Thyroid gland (tissue), 4 donors: ENCODE measurements around the gene SLC29A3. TPM values are rescaled to one million over a fixed set of nuclear protein-coding genes. Genes with fewer than 3 reads are reported as not detected.

Experiments used
- DNase-seq, 2 donors: peaks; one replicate each; pipeline ENCODE4 v3.0.0-alpha.2; 2019
- H3K27ac ChIP-seq, 3 donors: fragments of 200-600 bp; sonication (generic); 1 replicate in 2 of 3; 2 replicates in 1 of 3; pipeline ENCODE4 v1.5.1; 2016 to 2019; ENCODE audit warnings: mild to moderate bottlenecking in 1 of 3, moderate library complexity in 1 of 3
- H3K27me3 ChIP-seq: fragments of 200-600 bp; sonication (generic); one replicate; pipeline ENCODE4 v1.5.1; 2019
- H3K36me3 ChIP-seq, 2 donors: fragments of 200-600 bp; sonication (generic); one replicate each; pipeline ENCODE4 v1.5.1; 2016 to 2019
- H3K4me1 ChIP-seq, 2 donors: fragments of 200-600 bp; sonication (generic); one replicate each; pipeline ENCODE4 v1.5.1; 2017 to 2019
- H3K4me3 ChIP-seq, 3 donors: fragments of 200-600 bp; sonication (generic); replicated peaks in 1 of 3; 1 replicate in 2 of 3; 2 replicates in 1 of 3; pipeline ENCODE4 v1.5.1; 2016; ENCODE audit warnings: mild to moderate bottlenecking in 1 of 3
- H3K9me3 ChIP-seq: fragments of 200-600 bp; sonication (generic); one replicate; pipeline ENCODE4 v1.5.1; 2017
- CTCF ChIP-seq, 6 experiments: fragments of 200-600 bp in 3 of 6; fragments of 450-650 bp in 3 of 6; sonication (generic) in 3 of 6; IDR thresholded peaks; one replicate each; pipeline ENCODE4 v1.5.1; 2016 to 2019; ENCODE audit warnings: antibody characterized with exemption in 6 of 6, mild to moderate bottlenecking in 2 of 6, inconsistent platforms in 1 of 6, moderate library complexity in 1 of 6
- POLR2A ChIP-seq, 2 donors: fragments of 450-650 bp; IDR thresholded peaks; one replicate each; pipeline ENCODE4 v1.6.1; 2017; ENCODE audit warnings: antibody characterized with exemption in 2 of 2, mild to moderate bottlenecking in 2 of 2, moderate library complexity in 1 of 2
- WGBS, 2 donors: methylation state at CpG; one replicate each; pipeline ENCODE4 v1.1.5; 2017; 5-methylcytosine and 5-hydroxymethylcytosine counted together
- intact Hi-C: fragments of 100-400 bp; cut with DNase I; formaldehyde crosslinking; loops from one replicate; pipeline ENCODE4 v1.15.1; 2023
- total RNA-seq, 4 donors: library from RNA; depleted of rRNA; stranded (reverse); fragments of >200 nt; gene quantifications; one replicate each; pipeline ENCODE4 v1.2.3, GENCODE V29; 2016

Gene SLC29A3
- total RNA-seq, 4 donors from 2014 or later = 5.1 to 8.2 (median 6.7) TPM

DNA sequence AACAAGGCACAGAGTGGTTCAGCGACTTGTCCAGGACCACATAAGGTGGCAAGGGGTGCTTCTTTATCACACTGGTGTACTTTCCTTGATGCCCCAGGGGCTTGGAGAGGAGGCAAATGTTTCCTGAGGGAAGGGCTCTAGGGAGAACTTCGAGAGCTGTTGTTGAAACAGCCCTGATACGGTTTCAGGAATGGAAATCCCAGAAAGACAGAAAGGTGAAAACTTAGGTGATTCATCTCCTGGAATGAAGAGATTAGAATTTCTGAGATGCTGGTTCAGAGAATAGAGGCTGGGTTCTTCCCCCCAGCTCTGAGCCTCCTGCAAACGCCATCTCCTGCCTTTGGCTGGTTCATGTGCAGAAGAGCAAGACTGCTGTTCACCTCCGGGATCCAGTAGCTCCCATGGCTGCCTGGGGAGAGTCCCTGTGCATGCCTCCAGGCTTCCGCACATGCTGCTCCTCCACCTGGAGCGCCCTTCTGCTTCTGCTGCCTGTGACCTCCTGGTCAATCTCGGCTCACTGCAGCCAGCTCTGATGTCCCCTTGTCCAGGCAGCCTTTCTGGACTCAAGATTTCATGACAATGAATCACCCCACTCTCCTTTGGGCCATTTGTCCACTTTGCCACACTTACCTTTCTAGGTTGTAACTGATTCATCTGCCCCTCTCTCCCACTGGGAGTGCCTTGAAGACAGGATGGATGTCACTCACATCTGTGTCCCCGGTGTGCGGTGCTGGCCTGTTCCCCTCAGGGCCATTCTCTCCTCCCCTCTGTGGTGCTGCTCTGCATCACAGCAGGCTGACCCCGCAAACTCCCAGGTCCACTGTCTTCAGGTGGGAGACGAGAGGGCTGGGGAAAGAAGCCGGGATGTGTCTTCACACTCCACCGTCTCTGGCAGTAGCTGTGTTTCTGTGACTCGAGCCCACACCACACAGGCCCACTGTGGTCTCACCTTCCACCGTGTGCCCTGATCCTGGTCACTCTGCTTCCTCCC lies 74.0 kb downstream of the SLC29A3 start:
- H3K9me3 ChIP-seq = no peaks in the 10 kb centered on the region
- no peak overlapping the region for H3K4me3 ChIP-seq
- H3K36me3 ChIP-seq = no peaks in the 10 kb centered on the region
- 82 to 85% methylated on average over 16 of the region's 16 CpGs for WGBS, 2 donors
- H3K27me3 ChIP-seq = peaks cover 4% of the 10 kb centered on the region
- no peak overlapping the region for H3K27ac ChIP-seq
- peaks cover 10 to 13% of the 10 kb centered on the region in 2 donors for H3K4me1 ChIP-seq
- no peak for TF ChIP-seq POLR2A (IDR thresholded peaks at IDR 0.05)
- no peak for TF ChIP-seq CTCF (IDR thresholded peaks at IDR 0.05)
- no peak for DNase-seq
- intact Hi-C loops = loop anchor here (5.0 kb wide), 1 partner anchor 174 kb away; no protein-coding TSS in a partner anchor

DNA sequence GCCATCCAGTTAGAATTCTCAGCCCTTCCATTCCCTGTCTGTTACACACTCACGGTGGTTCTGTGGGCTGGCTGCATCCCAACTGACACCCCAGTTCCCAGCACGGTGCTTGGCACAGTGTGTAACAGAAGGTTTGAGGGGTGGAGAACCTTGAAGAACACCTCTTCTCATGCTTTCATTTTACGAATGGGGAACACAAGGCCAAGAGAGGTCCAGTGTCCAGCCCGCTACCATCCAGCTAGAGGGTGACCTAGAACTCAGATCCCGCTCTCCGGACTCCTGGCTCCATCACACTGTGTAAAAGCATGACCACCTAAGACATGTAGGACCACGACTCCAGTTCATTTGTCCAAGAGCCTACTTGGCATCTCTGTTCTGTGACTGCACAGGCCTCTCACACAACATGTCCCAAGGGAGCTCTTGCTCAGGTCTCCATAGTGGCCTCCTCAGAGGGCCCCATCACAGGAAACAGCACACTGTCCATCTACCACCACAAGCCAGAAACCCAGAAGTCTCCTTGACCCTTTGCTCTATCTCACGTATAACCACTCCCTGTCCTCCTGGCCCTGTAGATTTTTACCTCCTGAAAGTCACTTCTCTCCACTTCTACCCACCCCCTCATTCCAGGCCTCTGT lies 74.9 kb downstream of the SLC29A3 start:
- TF ChIP-seq CTCF (IDR thresholded peaks at IDR 0.05) (no peak), POLR2A (IDR thresholded peaks at IDR 0.05) (no peak)
- no peaks in the 10 kb centered on the region for H3K36me3 ChIP-seq
- 91% methylated on average over 8 of the region's 8 CpGs for WGBS, 2 donors
- H3K27me3 ChIP-seq = peaks cover 9% of the 10 kb centered on the region
- intact Hi-C loops = loop anchor here (5.0 kb wide), 1 partner anchor 173 kb away; no protein-coding TSS in a partner anchor
- H3K4me1 ChIP-seq = peaks cover 11 to 14% of the 10 kb centered on the region in 2 donors
- no peak overlapping the region for H3K27ac ChIP-seq
- no peak for DNase-seq
- H3K4me3 ChIP-seq = no peak overlapping the region
- H3K9me3 ChIP-seq = no peaks in the 10 kb centered on the region

DNA sequence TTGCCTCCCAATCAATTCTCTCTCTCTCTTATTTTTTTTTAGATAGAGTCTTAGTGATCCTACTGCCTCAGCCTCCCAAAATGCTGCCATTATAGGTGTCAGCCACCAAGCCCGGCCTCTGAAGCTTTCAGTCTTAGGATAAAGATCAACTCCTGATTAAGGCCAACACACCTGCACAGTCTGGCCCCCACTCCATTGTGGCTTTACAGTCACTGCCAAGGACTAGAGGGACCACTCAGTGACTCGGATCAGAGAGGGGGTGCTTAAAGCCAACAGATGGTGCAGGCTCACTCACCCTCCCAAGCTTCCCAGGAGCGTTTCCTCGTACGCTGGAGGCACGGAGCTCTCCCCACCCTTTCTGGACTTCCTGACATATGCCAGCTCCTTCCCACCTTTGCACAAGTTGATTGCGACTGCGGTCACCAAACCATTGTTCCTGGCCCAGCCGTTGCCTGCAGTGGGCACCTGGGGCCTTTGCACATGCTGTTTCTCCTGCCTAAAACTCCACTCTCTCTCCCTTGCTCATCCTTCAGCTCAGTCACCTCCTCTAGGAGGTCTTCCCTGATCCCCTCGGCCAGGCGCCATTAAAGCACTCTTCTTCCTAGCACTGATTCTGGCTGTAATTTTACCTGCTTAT lies 76.0 kb downstream of the SLC29A3 start:
- Histone ChIP-seq H3K4me1 (peaks cover 11 to 14% of the 10 kb centered on the region in 2 donors), H3K36me3 (no peaks in the 10 kb centered on the region), H3K27ac (no peak overlapping the region), H3K4me3 (no peak overlapping the region), H3K9me3 (no peaks in the 10 kb centered on the region), H3K27me3 (peaks cover 15% of the 10 kb centered on the region)
- no peak for DNase-seq
- intact Hi-C loops = loop anchor here (5.0 kb wide), 1 partner anchor 172 kb away; no protein-coding TSS in a partner anchor
- WGBS, 2 donors = 94 to 97% methylated on average over 11 of the region's 11 CpGs
- TF ChIP-seq CTCF (IDR thresholded peaks at IDR 0.05) (no peak), POLR2A (IDR thresholded peaks at IDR 0.05) (no peak)

DNA sequence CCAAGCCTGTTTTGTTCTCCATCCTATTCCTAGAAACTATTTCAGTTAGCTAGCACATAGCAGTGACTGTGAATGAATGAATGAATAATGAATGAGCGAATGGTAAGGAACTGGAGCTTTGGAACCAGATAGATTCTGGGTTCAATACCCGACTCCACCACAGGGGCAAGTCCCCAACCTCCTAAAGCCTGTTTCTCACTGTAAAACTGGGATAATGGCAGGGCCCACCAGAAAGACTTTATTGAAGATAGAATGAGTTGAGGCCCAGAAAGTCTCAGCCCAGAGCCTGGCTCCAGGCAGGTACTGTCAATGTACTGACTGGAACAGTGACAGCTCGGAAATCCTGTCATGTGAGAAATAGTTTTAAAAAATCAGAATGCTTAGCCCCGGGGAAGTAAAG lies 76.6 kb downstream of the SLC29A3 start:
- no peak overlapping the region for H3K4me3 ChIP-seq
- 93 to 96% methylated on average over 4 of the region's 4 CpGs for WGBS, 2 donors

More for the DNA sequence above, 76.6 kb downstream of the SLC29A3 start:
- Histone ChIP-seq H3K9me3 (no peaks in the 10 kb centered on the region), H3K27me3 (peaks cover 15% of the 10 kb centered on the region), H3K4me1 (peaks cover 11 to 14% of the 10 kb centered on the region in 2 donors), H3K36me3 (no peaks in the 10 kb centered on the region), H3K27ac (no peak overlapping the region)
- intact Hi-C loops = no loop called here
- no peak for DNase-seq
- no peak for TF ChIP-seq POLR2A (IDR thresholded peaks at IDR 0.05)
- no peak for TF ChIP-seq CTCF (IDR thresholded peaks at IDR 0.05)
